RWPE1 (cell line): ENCODE results near the gene MSTN.

Experiments
- CTCF ChIA-PET: fragments of 350-600 bp; sonication (Branson Sonifier 250); formaldehyde crosslinking; extraction: SDS; loops from one replicate; lab custom pipeline; 2021; lab: Yijun Ruan, JAX
- POLR2A ChIA-PET: fragments of 400-600 bp; formaldehyde crosslinking; extraction: SDS; loops from one replicate; lab custom pipeline; 2020; ENCODE audit warnings: antibody characterized with exemption; ENCODE audit not compliant: low non-redundant PET; lab: Yijun Ruan, JAX
- DNase-seq: peaks from one replicate; pipeline ENCODE4 v3.0.0; 2012; ENCODE audit warnings: low spot score
- H3K27ac ChIP-seq: fragments of 450-650 bp; 2 replicates; pipeline ENCODE4 v1.5.1; 2017
- TF ChIP-seq, protein P1 (sequence below): fragments of 450-650 bp; conservative IDR thresholded peaks from 2 replicates; pipeline ENCODE4 v1.5.1; 2017; ENCODE audit warnings: low read depth, mild to moderate bottlenecking

Gene MSTN

DNA sequence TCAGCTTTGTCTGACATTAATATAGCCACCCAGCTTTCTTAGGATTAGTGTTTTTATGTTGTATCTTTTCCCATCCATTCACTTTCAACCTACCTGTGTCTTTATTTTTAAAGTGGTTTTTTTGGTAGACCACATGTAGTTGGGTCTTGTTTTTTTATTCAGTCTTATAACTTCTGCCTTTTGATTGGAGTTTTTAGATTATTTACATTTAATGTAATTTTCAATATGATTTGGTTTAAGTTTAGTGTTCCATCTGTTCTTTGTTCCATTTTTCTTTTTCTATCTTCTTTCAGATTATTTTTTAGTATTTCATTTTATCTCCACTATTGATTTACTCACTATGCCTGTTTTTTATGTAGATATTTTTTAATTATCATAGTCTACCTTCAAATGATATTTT, 13.1 kb upstream of the MSTN start:
- ChIA-PET POLR2A (no interaction called here), CTCF (interaction anchor here (0.6 kb wide), 1 partner anchor 272 kb away, joined by 3 read pairs; no protein-coding TSS in a partner anchor)
- no peak for DNase-seq
- H3K27ac ChIP-seq: no peak overlapping the region
- TF ChIP-seq, protein P1, sequence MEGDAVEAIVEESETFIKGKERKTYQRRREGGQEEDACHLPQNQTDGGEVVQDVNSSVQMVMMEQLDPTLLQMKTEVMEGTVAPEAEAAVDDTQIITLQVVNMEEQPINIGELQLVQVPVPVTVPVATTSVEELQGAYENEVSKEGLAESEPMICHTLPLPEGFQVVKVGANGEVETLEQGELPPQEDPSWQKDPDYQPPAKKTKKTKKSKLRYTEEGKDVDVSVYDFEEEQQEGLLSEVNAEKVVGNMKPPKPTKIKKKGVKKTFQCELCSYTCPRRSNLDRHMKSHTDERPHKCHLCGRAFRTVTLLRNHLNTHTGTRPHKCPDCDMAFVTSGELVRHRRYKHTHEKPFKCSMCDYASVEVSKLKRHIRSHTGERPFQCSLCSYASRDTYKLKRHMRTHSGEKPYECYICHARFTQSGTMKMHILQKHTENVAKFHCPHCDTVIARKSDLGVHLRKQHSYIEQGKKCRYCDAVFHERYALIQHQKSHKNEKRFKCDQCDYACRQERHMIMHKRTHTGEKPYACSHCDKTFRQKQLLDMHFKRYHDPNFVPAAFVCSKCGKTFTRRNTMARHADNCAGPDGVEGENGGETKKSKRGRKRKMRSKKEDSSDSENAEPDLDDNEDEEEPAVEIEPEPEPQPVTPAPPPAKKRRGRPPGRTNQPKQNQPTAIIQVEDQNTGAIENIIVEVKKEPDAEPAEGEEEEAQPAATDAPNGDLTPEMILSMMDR: no peak

DNA sequence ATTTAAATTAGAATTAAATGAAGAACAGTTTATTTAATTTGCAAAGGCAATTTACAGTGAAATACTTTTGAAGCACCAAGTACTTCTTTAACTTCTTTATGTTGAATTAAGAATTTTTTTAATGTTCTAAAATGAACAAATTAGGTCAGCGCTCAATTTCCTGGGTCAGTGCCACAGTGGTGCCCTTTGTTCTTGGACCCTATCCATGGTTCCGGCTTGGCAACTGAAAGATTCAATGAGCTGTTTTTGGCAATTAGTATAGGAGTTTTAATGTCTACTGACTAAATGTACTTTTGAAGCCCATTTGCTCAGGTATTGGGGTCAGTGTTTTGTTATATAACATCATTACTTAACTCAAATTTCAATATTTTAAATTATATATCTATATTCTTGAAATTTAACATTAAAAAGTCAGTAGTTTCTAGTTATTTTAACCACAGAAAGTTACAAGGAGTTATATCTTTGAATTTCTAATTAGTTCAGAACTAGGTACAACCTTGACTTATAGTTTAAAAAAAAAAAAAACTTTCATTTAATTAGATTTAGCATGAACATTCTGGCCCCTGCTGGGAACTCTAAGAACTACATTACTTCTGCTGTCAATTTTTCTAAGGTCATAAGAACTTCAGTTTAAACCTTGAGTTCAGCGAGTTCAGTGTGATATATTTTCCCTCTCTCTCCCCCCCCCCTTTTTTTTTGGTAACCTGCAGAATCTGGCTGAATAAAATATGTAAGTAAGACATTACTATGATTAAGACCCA, 7.6 kb upstream of the MSTN start:
- ChIA-PET POLR2A (no interaction called here), CTCF (interaction anchor here (1.0 kb wide), 1 partner anchor 46 kb away, joined by 4 read pairs; no protein-coding TSS in a partner anchor)
- TF ChIP-seq, protein P1: peak; percentile 66
- H3K27ac ChIP-seq: no peak overlapping the region
- peak; percentile 19 for DNase-seq

DNA sequence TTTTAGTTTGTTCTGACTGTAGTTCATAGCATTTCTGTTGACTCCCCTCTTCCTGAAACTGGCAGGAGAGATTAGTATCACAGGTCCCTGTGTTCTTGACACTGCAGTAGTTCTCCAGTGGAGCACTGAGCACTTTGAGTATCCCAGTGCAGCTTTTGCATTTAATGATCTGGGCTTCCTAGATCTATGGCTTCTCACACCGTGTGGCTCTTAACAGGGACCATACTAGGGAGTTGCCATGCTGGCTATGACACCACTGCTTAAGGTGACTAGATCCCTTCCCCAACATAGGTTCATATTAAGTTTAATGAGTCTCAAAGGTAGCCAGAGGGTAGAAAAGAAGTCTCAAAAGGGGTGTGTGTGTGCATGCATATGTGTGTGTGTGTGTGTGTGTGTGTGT, 6.2 kb upstream of the MSTN start:
- TF ChIP-seq, protein P1: no peak
- POLR2A ChIA-PET: no interaction called here
- CTCF ChIA-PET: no interaction called here
- no peak overlapping the region for H3K27ac ChIP-seq
- no peak for DNase-seq

DNA sequence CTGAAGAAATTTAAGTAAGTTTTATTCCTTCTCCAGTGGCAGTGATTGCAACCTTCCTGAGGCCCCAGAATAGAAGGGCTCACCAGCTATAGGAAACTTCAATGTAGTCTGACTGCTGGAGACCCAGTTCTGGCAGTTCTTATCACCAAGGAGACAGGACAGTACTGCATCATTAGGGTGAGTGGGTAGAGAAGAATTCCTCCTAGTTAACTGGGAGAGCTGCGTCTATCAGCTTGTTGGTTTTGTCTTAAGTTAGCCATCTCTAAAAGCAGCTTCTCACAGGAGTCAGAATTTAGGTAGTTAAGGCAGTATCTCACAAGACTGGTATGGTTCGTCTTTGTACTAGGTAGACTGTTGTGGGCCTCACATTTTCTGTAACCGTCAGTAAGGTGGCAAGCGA, 3.3 kb upstream of the MSTN start:
- ChIA-PET CTCF (interaction anchor here (0.7 kb wide), 1 partner anchor 1073 kb away, joined by 4 read pairs; no protein-coding TSS in a partner anchor), POLR2A (no interaction called here)
- no peak for DNase-seq
- no peak overlapping the region for H3K27ac ChIP-seq
- TF ChIP-seq, protein P1: no peak

DNA sequence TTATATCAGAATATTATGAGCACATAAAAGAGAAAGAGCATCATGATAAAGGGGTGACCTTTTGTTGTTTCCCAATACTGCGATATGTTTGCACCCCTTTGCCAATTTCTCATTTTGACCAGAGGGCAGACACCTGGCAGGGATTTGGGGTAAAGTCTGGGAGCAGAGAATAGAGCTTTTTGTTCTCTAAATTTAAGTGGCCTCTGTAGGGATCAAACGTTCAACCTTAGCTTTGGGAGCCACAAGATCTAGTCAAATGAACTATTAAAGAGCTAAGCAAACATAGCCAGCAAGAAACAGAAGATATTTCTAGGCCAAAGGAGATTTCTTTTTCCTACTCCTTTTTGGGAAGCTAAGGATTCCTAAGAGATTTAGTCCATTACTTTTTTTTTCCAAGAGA, 1.1 kb upstream of the MSTN start:
- ChIA-PET POLR2A (no interaction called here), CTCF (interaction anchor here (0.6 to 0.7 kb wide), 2 partner anchors 85 to 262 kb away, joined by 3 read pairs; no protein-coding TSS in a partner anchor)
- TF ChIP-seq, protein P1: no peak
- no peak overlapping the region for H3K27ac ChIP-seq
- DNase-seq: no peak

DNA sequence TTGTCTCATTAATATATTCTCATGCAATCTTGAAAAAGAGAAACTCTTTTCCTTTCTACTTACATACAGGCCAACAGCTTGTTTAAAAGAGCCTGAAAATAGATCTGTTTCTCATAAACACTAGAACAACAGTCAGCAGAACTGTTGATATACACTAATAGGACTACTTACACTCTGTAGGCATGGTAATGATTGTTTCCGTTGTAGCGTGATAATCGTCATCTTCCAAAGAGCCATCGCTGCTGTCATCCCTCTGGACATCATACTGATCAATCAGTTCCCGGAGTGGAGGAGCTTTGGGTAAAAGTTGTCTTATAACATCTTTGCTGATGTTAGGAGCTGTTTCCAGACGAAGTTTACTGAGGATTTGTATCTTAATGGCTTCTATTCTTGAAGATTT, 476 bp downstream of the MSTN start:
- TF ChIP-seq, protein P1: no peak
- ChIA-PET POLR2A (no interaction called here), CTCF (no interaction called here)

More for the DNA sequence above, 476 bp downstream of the MSTN start:
- H3K27ac ChIP-seq: no peak overlapping the region
- DNase-seq: no peak
